ENCODE results near the gene JTB. TPM values are rescaled to one million over a fixed set of nuclear protein-coding genes. Genes with fewer than 3 reads are reported as not detected.
"Not testable (repeated sequence)": the region's sequence is repeated elsewhere in the genome, so short reads cannot be mapped to it uniquely, and the experiment has no call there.

The JTB gene
- total and polyA plus RNA-seq, 9 donors, result 77.5 to 207 (median 88.6) TPM

DNA sequence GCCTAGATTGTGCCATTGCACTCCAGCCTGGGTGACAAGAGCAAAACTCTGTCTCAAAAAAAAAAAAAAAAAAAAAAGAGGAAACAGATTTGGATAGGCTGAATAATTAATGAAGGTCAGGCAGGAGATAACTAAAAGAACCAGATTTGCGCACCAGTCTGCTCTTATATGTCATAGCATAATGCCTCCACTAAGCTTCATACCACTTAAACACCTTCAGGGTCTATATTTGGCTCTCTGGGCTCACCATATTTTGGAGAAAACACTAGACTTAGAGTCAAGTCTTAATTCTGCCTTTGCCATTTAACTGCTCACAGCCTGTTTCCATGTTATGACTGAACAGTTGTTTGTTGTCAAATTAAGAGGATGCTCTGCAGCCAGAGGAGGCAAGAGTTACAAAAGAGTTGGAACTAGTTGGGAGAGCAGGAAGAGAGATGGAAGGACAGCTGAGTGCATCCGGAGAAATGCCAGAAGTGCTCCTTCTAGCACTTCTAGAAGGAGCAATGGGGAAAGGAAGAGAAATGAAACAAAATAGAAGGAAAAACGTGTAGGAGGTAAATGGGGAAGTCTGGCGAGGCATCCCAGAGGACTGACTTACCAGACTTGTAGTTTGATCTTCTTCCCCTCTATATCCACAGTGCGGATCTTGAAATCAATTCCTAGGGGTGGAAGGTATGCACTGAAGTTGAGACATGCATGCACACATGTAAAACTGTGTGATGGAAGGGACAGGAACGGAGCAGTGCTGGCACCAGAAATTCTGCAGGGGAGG is 6.8 kb upstream of the JTB start:
- Histone ChIP-seq H3K36me3 (no peaks in the 10 kb centered on the region), H3K9me3 (no peaks in the 10 kb centered on the region), H3K4me1 (ENCODE audit: insufficient read depth) (peaks cover 5% of the 10 kb centered on the region), H3K27ac (no peak overlapping the region), H3K27me3 (no peaks in the 10 kb centered on the region), H3K4me3 (no peak overlapping the region)
- no peak for DNase-seq
- intact Hi-C loops (cut with DNase I), result loop anchor here (2.0 to 10.0 kb wide), 5 partner anchors 187 to 470 kb away; partner anchors contain the start of genes ILF2 (in 1 of the 4) and NPR1 (in 1 of the 4)
- no peak for TF ChIP-seq POLR2A (IDR thresholded peaks at IDR 0.05)
- no peak for TF ChIP-seq EP300 (IDR thresholded peaks at IDR 0.05)
- TF ChIP-seq, protein P1, sequence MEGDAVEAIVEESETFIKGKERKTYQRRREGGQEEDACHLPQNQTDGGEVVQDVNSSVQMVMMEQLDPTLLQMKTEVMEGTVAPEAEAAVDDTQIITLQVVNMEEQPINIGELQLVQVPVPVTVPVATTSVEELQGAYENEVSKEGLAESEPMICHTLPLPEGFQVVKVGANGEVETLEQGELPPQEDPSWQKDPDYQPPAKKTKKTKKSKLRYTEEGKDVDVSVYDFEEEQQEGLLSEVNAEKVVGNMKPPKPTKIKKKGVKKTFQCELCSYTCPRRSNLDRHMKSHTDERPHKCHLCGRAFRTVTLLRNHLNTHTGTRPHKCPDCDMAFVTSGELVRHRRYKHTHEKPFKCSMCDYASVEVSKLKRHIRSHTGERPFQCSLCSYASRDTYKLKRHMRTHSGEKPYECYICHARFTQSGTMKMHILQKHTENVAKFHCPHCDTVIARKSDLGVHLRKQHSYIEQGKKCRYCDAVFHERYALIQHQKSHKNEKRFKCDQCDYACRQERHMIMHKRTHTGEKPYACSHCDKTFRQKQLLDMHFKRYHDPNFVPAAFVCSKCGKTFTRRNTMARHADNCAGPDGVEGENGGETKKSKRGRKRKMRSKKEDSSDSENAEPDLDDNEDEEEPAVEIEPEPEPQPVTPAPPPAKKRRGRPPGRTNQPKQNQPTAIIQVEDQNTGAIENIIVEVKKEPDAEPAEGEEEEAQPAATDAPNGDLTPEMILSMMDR (IDR thresholded peaks at IDR 0.05), result no peak
- WGBS, 3 donors, result 30 to 41% (median 40%) methylated on average over 6 of the region's 6 CpGs

DNA sequence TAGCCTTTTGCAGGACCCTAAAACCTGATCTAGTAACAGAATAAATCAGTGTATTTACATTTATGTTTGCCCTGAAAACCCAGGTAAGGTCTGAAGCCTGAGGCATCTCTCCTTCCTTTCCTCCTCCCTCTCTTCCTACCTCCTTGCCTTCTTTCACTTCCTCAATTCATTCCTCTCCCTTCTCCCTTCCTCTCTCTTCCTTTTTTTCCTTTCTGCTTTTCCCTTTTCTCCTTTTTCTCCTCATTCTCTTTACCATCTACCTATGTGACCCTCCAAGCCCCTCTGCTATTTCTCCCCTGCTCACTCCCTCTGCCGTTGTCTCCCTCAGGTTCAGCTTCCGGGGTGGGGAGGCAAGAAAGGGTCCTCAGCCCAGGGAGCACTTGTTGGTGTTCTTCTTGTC is 4.3 kb upstream of the JTB start:
- intact Hi-C loops (cut with DNase I), result loop anchor here (5.0 to 10.0 kb wide), 4 partner anchors 184 to 467 kb away; partner anchors contain the start of genes ILF2 (in 1 of the 4) and NPR1 (in 1 of the 4)
- DNase-seq; H3K27ac ChIP-seq; H3K9me3 ChIP-seq; H3K27me3 ChIP-seq; H3K4me3 ChIP-seq; H3K36me3 ChIP-seq; H3K4me1 ChIP-seq (ENCODE audit: insufficient read depth): not testable (repeated sequence)
- 76 to 92% (median 87%) methylated on average over 2 of the region's 2 CpGs for WGBS, 3 donors

DNA sequence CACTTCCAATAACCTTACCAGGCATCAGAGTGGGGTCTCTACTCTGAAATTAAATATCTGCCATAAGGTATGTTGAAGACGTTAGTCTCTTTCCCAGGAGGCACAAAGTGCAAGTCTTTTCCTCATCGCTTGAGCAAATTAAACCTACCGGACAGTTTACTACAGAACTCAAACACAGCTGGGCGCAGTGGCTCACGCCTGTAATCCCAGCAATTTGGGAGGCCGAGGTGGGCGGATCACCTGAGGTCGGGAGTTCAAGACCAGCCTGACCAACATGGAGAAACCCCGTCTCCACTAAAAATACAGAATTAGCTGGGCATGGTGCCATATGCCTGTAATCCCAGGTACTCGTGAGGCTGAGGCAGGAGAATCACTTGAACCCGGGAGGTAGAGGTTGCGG is 1.6 kb upstream of the JTB start:
- WGBS, 3 donors, result 88 to 92% (median 90%) methylated on average over 12 of the region's 12 CpGs
- not testable (repeated sequence) for H3K27me3 ChIP-seq; H3K4me1 ChIP-seq (ENCODE audit: insufficient read depth); H3K36me3 ChIP-seq; H3K27ac ChIP-seq; DNase-seq; H3K9me3 ChIP-seq; H3K4me3 ChIP-seq
- intact Hi-C loops (cut with DNase I), result loop anchor here in 1 of 4 donors (5.0 kb wide), 1 partner anchor 297 kb away; no protein-coding TSS in a partner anchor

DNA sequence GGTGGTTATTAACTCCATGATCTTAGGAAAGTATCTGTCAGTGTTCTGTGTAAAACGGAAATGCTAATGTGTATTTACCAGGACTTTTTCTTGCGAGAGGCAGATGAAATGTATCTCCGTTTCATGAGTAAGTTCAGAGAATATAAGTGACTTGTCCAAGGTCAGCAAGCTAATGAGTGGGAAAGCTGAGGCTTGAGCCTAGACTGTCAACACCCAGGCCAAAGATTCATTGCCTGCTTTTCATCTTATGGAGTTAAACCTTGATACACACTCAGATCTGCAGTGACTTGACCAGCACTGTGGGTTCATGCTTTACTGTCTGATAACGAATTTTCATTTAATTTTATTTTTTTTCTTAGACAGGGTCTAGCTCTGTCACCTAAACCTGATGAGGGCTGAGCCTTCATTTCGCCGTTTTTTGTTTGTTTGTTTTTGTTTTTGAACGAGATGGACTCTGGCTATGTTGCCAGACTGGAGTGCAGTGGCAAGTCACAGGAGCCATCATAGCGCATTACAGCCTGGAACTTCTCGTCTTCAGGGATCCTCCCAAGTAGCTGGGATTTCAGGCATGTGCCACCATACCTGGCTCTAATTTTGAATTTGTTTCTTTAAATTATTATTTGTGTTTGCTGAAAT is 918 bp upstream of the JTB start:
- 47 to 54% (median 49%) methylated on average over 9 of the region's 9 CpGs for WGBS, 3 donors
- H3K36me3 ChIP-seq, result no peaks in the 10 kb centered on the region

DNA sequence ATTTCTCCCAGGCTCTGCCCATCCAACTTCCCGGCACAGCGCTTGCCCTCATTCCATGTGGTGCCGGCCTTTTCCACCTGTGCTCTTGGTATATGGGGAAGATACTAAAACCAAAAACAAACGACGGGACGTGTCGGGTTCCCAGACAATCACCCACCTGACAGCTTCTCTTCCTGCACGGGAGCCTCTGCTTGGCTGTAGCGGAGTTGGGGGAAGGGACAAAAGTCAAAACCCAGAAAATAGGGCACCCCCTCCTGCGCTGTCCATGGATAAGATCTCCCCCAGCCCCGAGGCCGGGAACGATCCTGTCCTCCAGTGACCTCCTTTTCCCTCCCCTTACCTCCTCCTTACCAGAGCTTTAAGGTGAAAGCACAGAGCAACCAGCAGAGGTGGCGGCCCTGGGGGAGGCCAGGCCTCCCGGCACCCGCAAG is 640 bp downstream of the JTB start:
- WGBS, 3 donors, result 0 to 2% (median 1%) methylated on average over 16 of the region's 16 CpGs
- Histone ChIP-seq H3K36me3 (no peaks in the 10 kb centered on the region), H3K4me3 (peak overlapping the region; percentile 85), H3K9me3 (no peaks in the 10 kb centered on the region), H3K4me1 (ENCODE audit: insufficient read depth) (peaks cover 4% of the 10 kb centered on the region), H3K27me3 (no peaks in the 10 kb centered on the region), H3K27ac (peak overlapping the region; percentile 25 to 73)
- DNase-seq, result no peak
- intact Hi-C loops (cut with DNase I), result loop anchor here in 1 of 4 donors (5.0 kb wide), 1 partner anchor 295 kb away; no protein-coding TSS in a partner anchor
- TF ChIP-seq POLR2A (IDR thresholded peaks at IDR 0.05), result no peak

More for the DNA sequence above, 918 bp upstream of the JTB start:
- intact Hi-C loops (cut with DNase I), result loop anchor here in 1 of 4 donors (5.0 kb wide), 1 partner anchor 296 kb away; no protein-coding TSS in a partner anchor
- Histone ChIP-seq H3K4me1 (ENCODE audit: insufficient read depth) (peaks cover 4% of the 10 kb centered on the region), H3K4me3 (peak overlapping the region; percentile 85), H3K27ac (peak overlapping the region; percentile 25 to 73), H3K9me3 (no peaks in the 10 kb centered on the region), H3K27me3 (no peaks in the 10 kb centered on the region)
- DNase-seq, result no peak
- TF ChIP-seq, protein P1 (IDR thresholded peaks at IDR 0.05), result no peak
- TF ChIP-seq EP300 (IDR thresholded peaks at IDR 0.05) (no peak), POLR2A (IDR thresholded peaks at IDR 0.05) (no peak)

Data from ovary (tissue), 9 donors.